SK-N-SH (cell line): ENCODE data around the gene ATP6V0B. TPM values are rescaled to one million over a fixed set of nuclear protein-coding genes. Genes with fewer than 3 reads are reported as not detected.

Experiments used
- CTCF ChIA-PET: fragments of 300-600, 350-600 bp; formaldehyde crosslinking; extraction: SDS; loops from one replicate; lab custom pipeline; 2021; lab: Yijun Ruan, JAX
- POLR2A ChIA-PET: fragments of 350-600 bp; sonication (Branson Sonifier 250); formaldehyde crosslinking; extraction: SDS; loops from one replicate; lab custom pipeline; 2020; ENCODE audit warnings: antibody characterized with exemption, inconsistent platforms; lab: Yijun Ruan, JAX
- DNase-seq: peaks from one replicate; pipeline ENCODE4 v3.0.0; 2012
- H2AFZ ChIP-seq: fragments of 200-600 bp; sonication (generic); 2 replicates; pipeline ENCODE4 v1.8.1; 2016; ENCODE audit warnings: antibody characterized with exemption, mild to moderate bottlenecking, low read depth
- H3F3A ChIP-seq: fragments of 200-600 bp; sonication (generic); replicated peaks from 2 replicates; pipeline ENCODE3; 2016; ENCODE audit warnings: antibody characterized with exemption, mild to moderate bottlenecking; ENCODE audit not compliant: insufficient read depth
- H3K27ac ChIP-seq, 2 experiments: fragments of 200-500 bp in 1 of 2; fragments of 200-600 bp in 1 of 2; sonication (Bioruptor generic) in 1 of 2; sonication (generic), shearing (Covaris generic) in 1 of 2; 2 replicates each; pipeline versions ENCODE4 v1.5.1 to v1.6.1; 2014 to 2016; ENCODE audit warnings: low read depth in 2 of 2, inconsistent platforms in 1 of 2, low read length in 1 of 2, mild to moderate bottlenecking in 1 of 2, mixed read lengths in 1 of 2
- H3K27me3 ChIP-seq: fragments of 200-600 bp; sonication (generic), shearing (Covaris generic); 2 replicates; pipeline ENCODE4 v1.6.1; 2016; ENCODE audit warnings: mixed run types; ENCODE audit not compliant: insufficient read depth
- H3K36me3 ChIP-seq, 2 experiments: fragments of 200-500 bp in 1 of 2; fragments of 200-600 bp in 1 of 2; sonication (Bioruptor generic) in 1 of 2; sonication (generic) in 1 of 2; replicated peaks in 1 of 2; 2 replicates each; pipeline versions ENCODE3 to v1.5.1; 2014 to 2016; ENCODE audit warnings: low read length in 1 of 2, mild to moderate bottlenecking in 1 of 2; ENCODE audit not compliant: insufficient read depth in 2 of 2, control insufficient read depth in 1 of 2
- H3K4me1 ChIP-seq, 2 experiments: fragments of 200-500 bp in 1 of 2; fragments of 200-600 bp in 1 of 2; sonication (Bioruptor generic) in 1 of 2; sonication (generic), shearing (Covaris generic) in 1 of 2; 2 replicates each; pipeline versions ENCODE4 v1.5.1 to v1.6.1; 2014 to 2016; ENCODE audit warnings: low read depth in 1 of 2, low read length in 1 of 2, mixed run types in 1 of 2; ENCODE audit not compliant: insufficient read depth in 2 of 2, control insufficient read depth in 1 of 2
- H3K4me2 ChIP-seq: fragments of 200-600 bp; sonication (generic), shearing (Covaris generic); 2 replicates; pipeline ENCODE4 v1.6.1; 2017; ENCODE audit warnings: mixed run types
- H3K4me3 ChIP-seq, 2 experiments: fragments of 200-500 bp in 1 of 2; fragments of 200-600 bp in 1 of 2; sonication (Bioruptor generic) in 1 of 2; sonication (generic), shearing (Covaris generic) in 1 of 2; 2 replicates each; pipeline versions ENCODE4 v1.5.1 to v1.8.1; 2014 to 2016; ENCODE audit warnings: low read depth in 2 of 2, inconsistent platforms in 1 of 2, low read length in 1 of 2, mild to moderate bottlenecking in 1 of 2, mixed read lengths in 1 of 2, moderate library complexity in 1 of 2
- H3K79me2 ChIP-seq: fragments of 200-600 bp; sonication (generic); 2 replicates; pipeline ENCODE4 v1.8.1; 2017; ENCODE audit warnings: mild to moderate bottlenecking; ENCODE audit not compliant: insufficient read depth
- H3K9ac ChIP-seq: fragments of 200-600 bp; sonication (generic); 2 replicates; pipeline ENCODE4 v1.6.1; 2017; ENCODE audit warnings: mixed run types
- H3K9me2 ChIP-seq: fragments of 200-600 bp; sonication (generic); 2 replicates; pipeline ENCODE4 v1.6.1; 2017; ENCODE audit warnings: mixed run types
- H3K9me3 ChIP-seq: fragments of 200-600 bp; sonication (generic); 2 replicates; pipeline ENCODE4 v1.6.1; 2017; ENCODE audit warnings: mixed run types, mild to moderate bottlenecking, moderate library complexity
- H4K20me1 ChIP-seq: fragments of 200-600 bp; sonication (generic); 2 replicates; pipeline ENCODE4 v1.6.1; 2017; ENCODE audit warnings: mild to moderate bottlenecking, mixed run types; ENCODE audit not compliant: insufficient read depth
- FOXM1 ChIP-seq: IDR thresholded peaks from 2 replicates; pipeline ENCODE4 v1.4.0; 2012; ENCODE audit warnings: low read depth, mild to moderate bottlenecking
- MXI1 ChIP-seq: IDR thresholded peaks from 2 replicates; pipeline ENCODE4 v1.6.1; 2012; ENCODE audit warnings: mild to moderate bottlenecking, low read depth, low read length, improper control_type of control experiment
- NFIC ChIP-seq: IDR thresholded peaks from 2 replicates; pipeline ENCODE4 v1.4.0; 2012; ENCODE audit warnings: borderline replicate concordance
- POLR2AphosphoS5 ChIP-seq: IDR thresholded peaks from 2 replicates; pipeline ENCODE4 v1.6.1; 2012; ENCODE audit warnings: low read depth, low read length
- RAD21 ChIP-seq: IDR thresholded peaks from 2 replicates; pipeline ENCODE4 v1.6.1; 2012; ENCODE audit warnings: mild to moderate bottlenecking, low read length
- RFX5 ChIP-seq: IDR thresholded peaks from 2 replicates; pipeline ENCODE4 v1.6.1; 2012; ENCODE audit warnings: mild to moderate bottlenecking, improper control_type of control experiment, low read length
- SMC3 ChIP-seq: IDR thresholded peaks from 2 replicates; pipeline ENCODE4 v1.6.1; 2012; ENCODE audit warnings: low read depth, low read length, improper control_type of control experiment
- TAF1 ChIP-seq: IDR thresholded peaks from 2 replicates; pipeline ENCODE4 v1.6.1; 2012; ENCODE audit warnings: low read depth, mild to moderate bottlenecking, low read length, moderate library complexity, borderline replicate concordance
- YY1 ChIP-seq: IDR thresholded peaks from 2 replicates; pipeline ENCODE4 v1.4.0; 2012; ENCODE audit warnings: low read depth, mild to moderate bottlenecking
- WGBS: methylation state at CpG from one replicate; pipeline ENCODE4 v1.1.6; 2017; ENCODE audit warnings: low lambda C conversion rate; 5-methylcytosine and 5-hydroxymethylcytosine counted together
- polyA plus RNA-seq, 3 experiments: library from polyadenylated mRNA; depleted of rRNA; stranded (reverse); fragments of >200 nt; gene quantifications; 2 replicates each; pipeline ENCODE4 v1.2.3, GENCODE V29; 2012
- TF ChIP-seq, protein P1 (sequence below): fragments of 200-600 bp; sonication (generic); IDR thresholded peaks from 2 replicates; pipeline ENCODE4 v1.6.1; 2017; ENCODE audit warnings: antibody characterized with exemption, mild to moderate bottlenecking, moderate library complexity
- TF ChIP-seq, protein P2 (sequence below): IDR thresholded peaks from 2 replicates; pipeline ENCODE4 v1.4.0; 2012; ENCODE audit warnings: low read depth, borderline replicate concordance

Gene ATP6V0B
- polyA plus RNA-seq, 1 of the 3 experiments (the other 2 are of a cell fraction), result 180 TPM

DNA sequence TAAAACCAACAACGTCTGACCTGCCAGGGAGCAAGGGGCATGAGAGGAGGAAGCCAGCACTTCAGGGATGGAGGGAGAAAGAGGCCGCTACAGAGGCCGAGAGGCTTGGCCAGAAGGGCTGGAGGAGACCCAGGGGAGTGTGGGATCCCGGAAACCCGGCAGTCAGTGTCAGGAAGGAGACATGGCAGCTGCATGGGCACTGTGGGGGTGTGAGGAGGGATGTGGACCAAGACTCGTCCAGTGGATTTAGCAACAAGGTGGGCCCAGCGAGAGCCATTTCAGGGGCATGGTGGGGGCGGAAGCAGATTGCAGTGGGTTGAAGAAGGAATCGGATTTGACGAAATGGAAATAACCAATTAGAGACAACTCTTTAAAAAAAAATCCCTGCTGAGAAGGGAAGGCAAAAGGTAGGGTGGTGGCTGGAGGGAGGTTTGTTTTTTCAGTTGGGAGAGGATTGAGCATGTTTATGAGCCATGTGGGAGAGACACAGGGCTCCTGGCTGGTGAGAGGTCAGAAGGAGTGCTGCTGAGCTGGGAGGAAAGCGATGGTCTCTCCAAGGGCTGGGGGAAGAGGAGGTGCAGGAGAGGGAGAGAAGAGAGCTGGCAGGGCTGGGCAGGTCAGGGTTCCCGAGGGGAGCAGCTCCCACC, 8.6 kb downstream of the ATP6V0B start:
- 92% methylated on average over 12 of the region's 12 CpGs for WGBS
- H3K9me3 ChIP-seq, result no peaks in the 10 kb centered on the region
- H3F3A ChIP-seq, result no peaks in the 10 kb centered on the region
- no peak overlapping the region for H3K27ac ChIP-seq
- H4K20me1 ChIP-seq, result peaks cover 10% of the 10 kb centered on the region
- H3K4me3 ChIP-seq, result no peak overlapping the region
- peaks cover 42% of the 10 kb centered on the region for H3K79me2 ChIP-seq
- H3K27me3 ChIP-seq, result no peaks in the 10 kb centered on the region
- no peak for TF ChIP-seq RAD21
- H3K4me1 ChIP-seq, result peaks cover 0 to 19% of the 10 kb centered on the region in 2 experiments; a peak in 1 of 4 replicates
- ChIA-PET CTCF (interaction anchor here (1.1 to 2.1 kb wide), 4 partner anchors 11 to 53 kb away, joined by 4 to 5 read pairs (median 4); no protein-coding TSS in a partner anchor), POLR2A (interaction anchor here (0.6 kb wide), 1 partner anchor 694 kb away, joined by 5 read pairs; no protein-coding TSS in a partner anchor)
- H3K36me3 ChIP-seq, result peaks cover 4 to 21% of the 10 kb centered on the region in 2 experiments
- H2AFZ ChIP-seq, result no peak overlapping the region
- H3K9me2 ChIP-seq, result no peaks in the 10 kb centered on the region
- no peak for DNase-seq
- H3K9ac ChIP-seq, result no peak overlapping the region
- H3K4me2 ChIP-seq, result no peak overlapping the region

DNA sequence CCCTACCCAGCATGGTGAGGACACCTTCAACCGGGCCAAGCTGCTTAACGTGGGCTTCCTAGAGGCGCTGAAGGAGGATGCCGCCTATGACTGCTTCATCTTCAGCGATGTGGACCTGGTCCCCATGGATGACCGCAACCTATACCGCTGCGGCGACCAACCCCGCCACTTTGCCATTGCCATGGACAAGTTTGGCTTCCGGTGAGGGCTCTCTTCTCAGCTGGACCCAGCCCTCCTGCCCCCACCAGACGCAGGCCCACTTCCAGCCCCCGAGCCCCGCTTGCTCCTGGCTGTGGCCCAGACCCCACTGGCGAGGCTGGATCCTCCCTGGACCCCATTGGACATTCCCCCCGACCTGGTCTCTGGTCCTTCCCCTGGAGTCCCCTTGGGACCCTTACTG, 10.1 kb downstream of the ATP6V0B start:
- CTCF ChIA-PET, result no interaction called here
- H4K20me1 ChIP-seq, result peaks cover 10% of the 10 kb centered on the region
- WGBS, result 80% methylated on average over 1 of the region's 16 CpGs

More for the DNA sequence above, 10.1 kb downstream of the ATP6V0B start:
- no peak overlapping the region for H3K9ac ChIP-seq
- peaks cover 0 to 15% of the 10 kb centered on the region in 2 experiments; a peak in 1 of 4 replicates for H3K4me1 ChIP-seq
- H3F3A ChIP-seq, result no peaks in the 10 kb centered on the region
- H3K27me3 ChIP-seq, result no peaks in the 10 kb centered on the region
- DNase-seq, result no peak
- no peaks in the 10 kb centered on the region for H3K9me3 ChIP-seq
- H3K27ac ChIP-seq, result no peak overlapping the region
- H3K4me2 ChIP-seq, result no peak overlapping the region
- TF ChIP-seq POLR2AphosphoS5 (no peak), MXI1 (no peak), SMC3 (no peak), FOXM1 (no peak), YY1 (no peak), TAF1 (no peak), RFX5 (no peak), NFIC (no peak)
- TF ChIP-seq, protein P1, sequence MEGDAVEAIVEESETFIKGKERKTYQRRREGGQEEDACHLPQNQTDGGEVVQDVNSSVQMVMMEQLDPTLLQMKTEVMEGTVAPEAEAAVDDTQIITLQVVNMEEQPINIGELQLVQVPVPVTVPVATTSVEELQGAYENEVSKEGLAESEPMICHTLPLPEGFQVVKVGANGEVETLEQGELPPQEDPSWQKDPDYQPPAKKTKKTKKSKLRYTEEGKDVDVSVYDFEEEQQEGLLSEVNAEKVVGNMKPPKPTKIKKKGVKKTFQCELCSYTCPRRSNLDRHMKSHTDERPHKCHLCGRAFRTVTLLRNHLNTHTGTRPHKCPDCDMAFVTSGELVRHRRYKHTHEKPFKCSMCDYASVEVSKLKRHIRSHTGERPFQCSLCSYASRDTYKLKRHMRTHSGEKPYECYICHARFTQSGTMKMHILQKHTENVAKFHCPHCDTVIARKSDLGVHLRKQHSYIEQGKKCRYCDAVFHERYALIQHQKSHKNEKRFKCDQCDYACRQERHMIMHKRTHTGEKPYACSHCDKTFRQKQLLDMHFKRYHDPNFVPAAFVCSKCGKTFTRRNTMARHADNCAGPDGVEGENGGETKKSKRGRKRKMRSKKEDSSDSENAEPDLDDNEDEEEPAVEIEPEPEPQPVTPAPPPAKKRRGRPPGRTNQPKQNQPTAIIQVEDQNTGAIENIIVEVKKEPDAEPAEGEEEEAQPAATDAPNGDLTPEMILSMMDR, result no peak
- TF ChIP-seq, protein P2, sequence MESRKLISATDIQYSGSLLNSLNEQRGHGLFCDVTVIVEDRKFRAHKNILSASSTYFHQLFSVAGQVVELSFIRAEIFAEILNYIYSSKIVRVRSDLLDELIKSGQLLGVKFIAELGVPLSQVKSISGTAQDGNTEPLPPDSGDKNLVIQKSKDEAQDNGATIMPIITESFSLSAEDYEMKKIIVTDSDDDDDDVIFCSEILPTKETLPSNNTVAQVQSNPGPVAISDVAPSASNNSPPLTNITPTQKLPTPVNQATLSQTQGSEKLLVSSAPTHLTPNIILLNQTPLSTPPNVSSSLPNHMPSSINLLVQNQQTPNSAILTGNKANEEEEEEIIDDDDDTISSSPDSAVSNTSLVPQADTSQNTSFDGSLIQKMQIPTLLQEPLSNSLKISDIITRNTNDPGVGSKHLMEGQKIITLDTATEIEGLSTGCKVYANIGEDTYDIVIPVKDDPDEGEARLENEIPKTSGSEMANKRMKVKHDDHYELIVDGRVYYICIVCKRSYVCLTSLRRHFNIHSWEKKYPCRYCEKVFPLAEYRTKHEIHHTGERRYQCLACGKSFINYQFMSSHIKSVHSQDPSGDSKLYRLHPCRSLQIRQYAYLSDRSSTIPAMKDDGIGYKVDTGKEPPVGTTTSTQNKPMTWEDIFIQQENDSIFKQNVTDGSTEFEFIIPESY, result no peak
- H3K4me3 ChIP-seq, result no peak overlapping the region
- H3K36me3 ChIP-seq, result peaks cover 4 to 21% of the 10 kb centered on the region in 2 experiments
- peaks cover 31% of the 10 kb centered on the region for H3K79me2 ChIP-seq
- H3K9me2 ChIP-seq, result no peaks in the 10 kb centered on the region
- POLR2A ChIA-PET, result no interaction called here
- H2AFZ ChIP-seq, result no peak overlapping the region
